ENCODE data around the gene GGNBP2.

GRCh38 chr17:36534840-36535668, 9.7 kb upstream of the GGNBP2 start, which contains the start of the genes MYO19 and PIGW:
- peak in 2 of 7 experiments; percentile 15 to 23 for TF ChIP-seq CTCF (IDR thresholded peaks at IDR 0.05)
- peak; percentile 75 to 93 (median 91) for TF ChIP-seq POLR2A (IDR thresholded peaks at IDR 0.05)

Data from body of pancreas (tissue), 4 donors.